ENCODE measurements around the gene ZNF680.

GRCh38 chr7:64551375-64552142 lies 11.3 kb downstream of the ZNF680 start:
- TF ChIP-seq CTCF (conservative IDR thresholded peaks at IDR 0.05; ENCODE audit: low read depth in 2 of 2) (no peak), NANOG (IDR thresholded peaks at IDR 0.05; ENCODE audit: borderline replicate concordance) (no peak), POLR2AphosphoS5 (IDR thresholded peaks at IDR 0.05; ENCODE audit: low read depth) (no peak), EZH2phosphoT487 (IDR thresholded peaks at IDR 0.05; ENCODE audit: unreplicated experiment) (no peak), EZH2 (IDR thresholded peaks at IDR 0.05; ENCODE audit: low read depth, unreplicated experiment) (no peak), JUNB (IDR thresholded peaks at IDR 0.05; ENCODE audit: unreplicated experiment) (no peak)

Data from GM23338 (cell line).